Mesenchymal stem cell (in vitro differentiated cells and primary cell): Measurements from ENCODE around the gene ZPBP2.

Experiments
- DNase-seq: peaks from one replicate; pipeline ENCODE4 v3.0.0-alpha.2; 2013
- H2AFZ ChIP-seq: one replicate; pipeline ENCODE4 v1.6.1; 2013; ENCODE audit warnings: low read depth, mild to moderate bottlenecking, control low read depth, inconsistent platforms, low read length, moderate library complexity
- H2AK5ac ChIP-seq: 2 replicates; pipeline ENCODE4 v1.6.1; 2013; ENCODE audit warnings: low read length, moderate library complexity, mild to moderate bottlenecking, inconsistent platforms; ENCODE audit not compliant: severe bottlenecking
- H2BK120ac ChIP-seq: one replicate; pipeline ENCODE4 v1.6.1; 2013; ENCODE audit warnings: low read depth, mild to moderate bottlenecking, inconsistent platforms, low read length, moderate library complexity
- H2BK12ac ChIP-seq, 2 experiments: one replicate each; pipeline ENCODE4 v1.6.1; 2013; ENCODE audit warnings: inconsistent platforms in 2 of 2, low read length in 2 of 2, mild to moderate bottlenecking in 2 of 2, moderate library complexity in 2 of 2, control low read depth in 1 of 2
- H2BK15ac ChIP-seq: one replicate; pipeline ENCODE4 v1.6.1; 2013; ENCODE audit warnings: mild to moderate bottlenecking, low read depth, inconsistent platforms; ENCODE audit not compliant: poor library complexity, severe bottlenecking
- H2BK5ac ChIP-seq: 2 replicates; pipeline ENCODE4 v1.6.1; 2013; ENCODE audit warnings: low read depth, mild to moderate bottlenecking, low read length, control low read depth, inconsistent platforms; ENCODE audit not compliant: poor library complexity, severe bottlenecking
- H3K14ac ChIP-seq, 2 experiments: one replicate each; pipeline ENCODE4 v1.6.1; 2013; ENCODE audit warnings: inconsistent platforms in 2 of 2, low read length in 2 of 2, control low read depth in 1 of 2, mild to moderate bottlenecking in 1 of 2, moderate library complexity in 1 of 2
- H3K18ac ChIP-seq, 2 experiments: one replicate each; pipeline ENCODE4 v1.6.1; 2013; ENCODE audit warnings: inconsistent platforms in 2 of 2, low read length in 2 of 2, control low read depth in 1 of 2, low read depth in 1 of 2, mild to moderate bottlenecking in 1 of 2
- H3K23ac ChIP-seq, 2 experiments: one replicate each; pipeline ENCODE4 v1.6.1; 2013; ENCODE audit warnings: inconsistent platforms in 2 of 2, low read length in 2 of 2, mild to moderate bottlenecking in 2 of 2, moderate library complexity in 2 of 2, control low read depth in 1 of 2
- H3K27ac ChIP-seq: 2 replicates; pipeline ENCODE4 v1.5.1; 2013; ENCODE audit warnings: mild to moderate bottlenecking, moderate library complexity, low read length, control low read depth, inconsistent platforms; ENCODE audit not compliant: poor library complexity, severe bottlenecking
- H3K27me3 ChIP-seq, 2 experiments: 2 replicates each; pipeline versions ENCODE4 v1.6.1 to v1.7.0; 2013; ENCODE audit warnings: low read length in 2 of 2, mild to moderate bottlenecking in 2 of 2, moderate library complexity in 2 of 2, control low read depth in 1 of 2, inconsistent platforms in 1 of 2; ENCODE audit not compliant: control insufficient read depth in 1 of 2, insufficient read depth in 1 of 2
- H3K36me3 ChIP-seq, 2 experiments: 2 replicates each; pipeline versions ENCODE4 v1.6.1 to v1.7.0; 2013; ENCODE audit warnings: low read length in 2 of 2, control low read depth in 1 of 2, inconsistent platforms in 1 of 2, low read depth in 1 of 2, mild to moderate bottlenecking in 1 of 2; ENCODE audit not compliant: insufficient read depth in 2 of 2, control insufficient read depth in 1 of 2
- H3K4ac ChIP-seq, 2 experiments: one replicate each; pipeline ENCODE4 v1.6.1; 2013; ENCODE audit warnings: inconsistent platforms in 2 of 2, low read length in 2 of 2, mild to moderate bottlenecking in 2 of 2, moderate library complexity in 2 of 2, control low read depth in 1 of 2, low read depth in 1 of 2
- H3K4me1 ChIP-seq: 2 replicates; pipeline ENCODE4 v1.6.1; 2013; ENCODE audit warnings: low read depth, low read length, control low read depth; ENCODE audit not compliant: control insufficient read depth, insufficient read depth
- H3K4me2 ChIP-seq: 2 replicates; pipeline ENCODE4 v1.6.1; 2013; ENCODE audit warnings: low read length, mild to moderate bottlenecking, inconsistent platforms; ENCODE audit not compliant: poor library complexity, severe bottlenecking
- H3K4me3 ChIP-seq, 2 experiments: 2 replicates each; pipeline versions ENCODE4 v1.5.1 to v1.7.0; 2013; ENCODE audit warnings: low read length in 2 of 2, mild to moderate bottlenecking in 2 of 2, control low read depth in 1 of 2, low read depth in 1 of 2; ENCODE audit not compliant: insufficient read depth in 1 of 2
- H3K79me1 ChIP-seq: replicated peaks from 2 replicates; pipeline ENCODE4 v1.6.1; 2013; ENCODE audit warnings: mild to moderate bottlenecking, control low read depth, low read length, inconsistent platforms; ENCODE audit not compliant: poor library complexity, severe bottlenecking
- H3K9ac ChIP-seq: 2 replicates; pipeline ENCODE4 v1.7.0; 2013; ENCODE audit warnings: mild to moderate bottlenecking, low read length, moderate library complexity
- H3K9me3 ChIP-seq: 2 replicates; pipeline ENCODE4 v1.7.0; 2013; ENCODE audit warnings: mild to moderate bottlenecking, low read length; ENCODE audit not compliant: control insufficient read depth
- H4K8ac ChIP-seq: one replicate; pipeline ENCODE4 v1.6.1; 2013; ENCODE audit warnings: inconsistent platforms, mild to moderate bottlenecking, low read length, moderate library complexity
- H4K91ac ChIP-seq: one replicate; pipeline ENCODE4 v1.6.1; 2013; ENCODE audit warnings: mild to moderate bottlenecking, low read length, inconsistent platforms
- WGBS: methylation state at CpG from one replicate; pipeline ENCODE4 v1.1.7; 2013; ENCODE audit warnings: mixed read lengths; 5-methylcytosine and 5-hydroxymethylcytosine counted together

Gene ZPBP2

DNA sequence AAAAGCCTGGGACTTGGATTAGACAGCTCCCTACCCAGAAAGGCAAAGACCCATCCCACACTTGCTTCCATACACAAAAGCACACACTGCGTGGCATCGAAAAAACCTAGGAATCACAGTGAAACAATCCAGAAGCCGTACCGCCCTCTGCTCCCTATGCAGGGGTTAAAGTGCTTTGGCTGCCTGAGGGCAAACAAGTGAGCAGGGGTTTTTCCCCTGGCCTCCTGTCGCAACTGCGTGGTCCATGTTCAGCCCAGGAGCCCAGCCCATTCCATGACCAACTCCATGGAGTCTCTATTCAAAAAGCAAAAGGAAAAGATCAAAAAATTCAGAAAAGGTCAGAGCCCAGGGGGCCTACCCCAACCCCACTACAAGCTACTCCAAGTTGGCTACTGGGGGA, 54.0 kb downstream of the ZPBP2 start:
- H2BK12ac ChIP-seq = no peak overlapping the region
- H3K14ac ChIP-seq = no peak overlapping the region
- H2AFZ ChIP-seq = no peak overlapping the region
- H3K9me3 ChIP-seq = no peaks in the 10 kb centered on the region
- 99% methylated on average over 6 of the region's 6 CpGs for WGBS
- H3K4ac ChIP-seq = no peak overlapping the region
- H2BK120ac ChIP-seq = no peak overlapping the region
- no peak overlapping the region for H3K9ac ChIP-seq
- H3K4me1 ChIP-seq = peaks cover 24% of the 10 kb centered on the region
- no peak overlapping the region for H3K4me3 ChIP-seq
- H3K27ac ChIP-seq = no peak overlapping the region
- H4K91ac ChIP-seq = no peak overlapping the region
- H3K36me3 ChIP-seq = peaks cover 51 to 58% of the 10 kb centered on the region in 2 experiments
- no peak overlapping the region for H2BK15ac ChIP-seq
- no peak overlapping the region for H3K23ac ChIP-seq
- no peak overlapping the region for H2AK5ac ChIP-seq
- no peak overlapping the region for H4K8ac ChIP-seq
- no peak overlapping the region for H3K4me2 ChIP-seq
- no peak overlapping the region for H2BK5ac ChIP-seq
- no peak overlapping the region for H3K18ac ChIP-seq
- H3K79me1 ChIP-seq = peaks cover 50% of the 10 kb centered on the region
- H3K27me3 ChIP-seq = no peaks in the 10 kb centered on the region
- DNase-seq = no peak

DNA sequence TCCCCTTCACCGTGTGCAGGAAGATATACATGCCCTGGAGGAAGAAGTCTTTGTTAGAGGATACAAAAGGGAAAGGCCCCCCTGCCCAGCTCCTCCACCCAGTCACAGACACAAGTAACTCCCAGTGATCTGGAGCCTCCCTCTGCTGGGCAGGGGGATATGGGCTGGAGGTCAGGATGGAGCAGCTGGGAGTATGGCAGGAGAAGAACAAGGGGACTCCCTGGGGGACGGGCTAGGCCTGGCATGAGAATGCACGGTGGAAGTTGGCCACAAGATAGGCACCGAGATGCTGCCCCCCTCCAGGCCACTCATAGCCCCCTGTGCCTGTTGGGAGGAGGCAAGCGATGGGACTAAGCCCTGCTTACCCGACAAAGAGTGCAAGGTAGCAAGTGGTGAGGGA, 55.2 kb downstream of the ZPBP2 start:
- Histone ChIP-seq H3K4me2 (no peak overlapping the region), H3K4me1 (peaks cover 29% of the 10 kb centered on the region), H3K36me3 (peaks cover 49 to 51% of the 10 kb centered on the region in 2 experiments), H3K23ac (no peak overlapping the region), H3K4ac (no peak overlapping the region), H3K18ac (no peak overlapping the region), H2AK5ac (no peak overlapping the region), H3K27ac (no peak overlapping the region), H3K27me3 (no peaks in the 10 kb centered on the region), H4K8ac (no peak overlapping the region), H4K91ac (no peak overlapping the region), H3K79me1 (peaks cover 53% of the 10 kb centered on the region), H3K9ac (peak overlapping the region; percentile 22), H2AFZ (no peak overlapping the region), H3K4me3 (no peak overlapping the region), H2BK5ac (no peak overlapping the region), H3K9me3 (no peaks in the 10 kb centered on the region), H2BK120ac (no peak overlapping the region), H2BK12ac (no peak overlapping the region), H2BK15ac (no peak overlapping the region), H3K14ac (no peak overlapping the region)
- DNase-seq = no peak
- WGBS = 100% methylated on average over 5 of the region's 6 CpGs

DNA sequence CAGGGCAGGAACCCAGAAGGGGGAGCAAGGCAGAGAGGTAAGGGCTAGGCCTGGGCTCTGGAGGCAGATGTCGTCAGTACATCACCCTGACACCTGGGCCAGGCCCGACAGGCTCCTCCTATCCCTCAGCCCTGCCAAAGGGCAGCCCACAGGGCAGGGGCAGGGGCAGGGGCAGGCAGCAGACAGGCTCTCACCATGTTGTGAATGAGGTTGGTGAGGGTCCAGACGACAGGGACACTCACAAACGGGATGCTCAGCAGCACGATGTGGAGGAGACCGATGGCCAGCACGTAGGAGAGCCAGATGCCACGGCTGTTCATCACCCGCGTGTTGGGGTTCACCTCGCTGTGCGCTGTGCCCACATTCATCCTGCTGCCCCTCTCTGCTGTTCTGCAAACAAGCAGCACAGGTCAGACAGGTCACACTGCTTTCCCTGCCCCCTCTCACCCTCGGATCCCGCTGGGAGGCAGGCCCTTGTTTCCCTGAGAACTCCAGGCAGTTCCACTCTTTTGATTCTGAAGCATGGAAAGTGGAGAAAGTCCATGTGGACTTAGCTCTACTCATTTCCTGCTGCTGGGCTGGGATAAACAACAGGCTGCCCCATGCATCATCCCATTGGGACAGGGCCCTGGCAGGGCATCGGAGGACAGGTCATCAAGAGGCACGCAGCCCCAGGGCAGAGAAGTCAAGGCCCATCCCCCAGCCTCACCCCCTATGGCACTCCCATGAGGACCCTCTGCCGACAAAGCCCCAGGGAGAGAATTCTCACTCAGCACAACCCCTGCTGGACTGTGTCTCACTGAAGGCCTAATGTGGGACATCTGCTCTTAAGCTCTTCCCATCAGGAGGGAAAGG, 56.1 kb downstream of the ZPBP2 start:
- peak overlapping the region in 1 of 2 experiments; percentile 21 for H2BK12ac ChIP-seq
- H2AK5ac ChIP-seq = no peak overlapping the region
- H3K4me3 ChIP-seq = peak overlapping the region in 1 of 2 experiments; percentile 49
- no peak overlapping the region for H3K14ac ChIP-seq
- 74% methylated on average over 16 of the region's 17 CpGs for WGBS
- H3K9ac ChIP-seq = peak overlapping the region; percentile 13
- H2BK15ac ChIP-seq = no peak overlapping the region
- H3K79me1 ChIP-seq = peaks cover 53% of the 10 kb centered on the region
- no peak overlapping the region for H3K4ac ChIP-seq
- H2BK5ac ChIP-seq = no peak overlapping the region
- no peak overlapping the region for H2AFZ ChIP-seq
- H2BK120ac ChIP-seq = no peak overlapping the region
- no peak overlapping the region for H3K4me2 ChIP-seq
- peak overlapping the region; percentile 55 for H4K91ac ChIP-seq
- H3K36me3 ChIP-seq = peaks cover 44 to 48% of the 10 kb centered on the region in 2 experiments
- peak overlapping the region in 1 of 2 experiments; percentile 16 for H3K23ac ChIP-seq
- no peaks in the 10 kb centered on the region for H3K9me3 ChIP-seq
- peak overlapping the region; percentile 5 for H3K27ac ChIP-seq
- no peaks in the 10 kb centered on the region for H3K27me3 ChIP-seq
- H3K4me1 ChIP-seq = peaks cover 32% of the 10 kb centered on the region
- no peak overlapping the region for H4K8ac ChIP-seq
- DNase-seq = peak; percentile 45
- H3K18ac ChIP-seq = no peak overlapping the region

DNA sequence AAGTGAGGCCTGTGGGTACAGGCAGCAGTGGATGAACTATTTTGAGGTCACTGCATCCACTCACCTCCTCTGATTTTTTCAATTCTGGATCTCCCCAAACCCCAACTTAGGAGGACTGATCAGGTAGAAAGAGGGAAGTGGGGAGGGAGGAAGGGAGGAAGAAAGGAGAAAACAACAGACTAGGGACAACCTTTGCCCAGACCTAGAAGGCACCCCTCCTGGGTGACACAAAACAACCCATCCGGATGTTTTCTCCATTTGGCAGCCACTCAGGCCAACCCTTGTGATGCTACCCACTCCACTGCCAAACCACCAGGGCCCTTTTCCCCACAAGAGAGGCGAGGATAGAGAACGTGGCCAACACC, 56.7 kb downstream of the ZPBP2 start:
- Histone ChIP-seq H3K27me3 (no peaks in the 10 kb centered on the region), H3K23ac (no peak overlapping the region), H3K27ac (no peak overlapping the region), H3K4me3 (peak overlapping the region in 1 of 2 experiments; percentile 49), H2BK15ac (no peak overlapping the region), H2AFZ (no peak overlapping the region), H3K4me2 (no peak overlapping the region), H3K18ac (no peak overlapping the region), H2BK12ac (no peak overlapping the region), H2BK120ac (no peak overlapping the region), H2AK5ac (no peak overlapping the region), H3K9ac (peak overlapping the region; percentile 13), H4K91ac (no peak overlapping the region), H3K79me1 (peaks cover 53% of the 10 kb centered on the region), H3K14ac (no peak overlapping the region), H2BK5ac (no peak overlapping the region), H3K4ac (no peak overlapping the region), H3K36me3 (peaks cover 40 to 44% of the 10 kb centered on the region in 2 experiments), H3K4me1 (peaks cover 32% of the 10 kb centered on the region), H4K8ac (no peak overlapping the region), H3K9me3 (no peaks in the 10 kb centered on the region)
- 89% methylated on average over 3 of the region's 3 CpGs for WGBS
- DNase-seq = no peak
